Measurements from ENCODE around the gene WWTR1.

WWTR1 gene

GRCh38 chr3:149490260-149490971 lies 167.4 kb downstream of the WWTR1 start:
- DNase-seq, result no peak

GRCh38 chr3:149489060-149489690 lies 168.7 kb downstream of the WWTR1 start:
- no peak for DNase-seq

DNA sequence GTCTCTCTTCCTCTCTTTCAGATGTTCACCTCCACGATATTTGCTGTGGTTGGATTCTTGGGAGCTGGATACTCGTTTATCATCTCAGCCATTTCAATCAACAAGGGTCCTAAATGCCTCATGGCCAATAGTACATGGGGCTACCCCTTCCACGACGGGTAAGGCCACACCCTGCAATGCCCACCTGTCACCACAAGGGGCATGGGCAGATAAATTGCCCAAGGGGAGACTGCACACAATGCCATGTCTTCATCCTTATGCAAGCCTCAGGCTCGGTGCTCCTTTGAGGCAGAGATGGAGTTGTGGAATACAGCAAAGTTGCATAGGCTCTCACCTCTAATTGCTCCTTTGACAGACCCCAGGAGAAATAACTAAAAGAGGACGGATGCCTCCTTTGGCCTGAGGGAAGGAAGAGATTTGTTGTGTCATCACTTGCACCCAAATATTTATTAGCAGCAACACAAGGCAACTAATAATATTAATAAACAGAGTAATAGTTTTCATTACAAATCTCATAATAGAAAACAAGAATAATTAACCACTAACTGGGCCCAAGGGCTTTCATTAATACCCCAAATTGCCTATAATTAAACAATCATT lies 170.1 kb downstream of the WWTR1 start:
- DNase-seq, result no peak

DNA sequence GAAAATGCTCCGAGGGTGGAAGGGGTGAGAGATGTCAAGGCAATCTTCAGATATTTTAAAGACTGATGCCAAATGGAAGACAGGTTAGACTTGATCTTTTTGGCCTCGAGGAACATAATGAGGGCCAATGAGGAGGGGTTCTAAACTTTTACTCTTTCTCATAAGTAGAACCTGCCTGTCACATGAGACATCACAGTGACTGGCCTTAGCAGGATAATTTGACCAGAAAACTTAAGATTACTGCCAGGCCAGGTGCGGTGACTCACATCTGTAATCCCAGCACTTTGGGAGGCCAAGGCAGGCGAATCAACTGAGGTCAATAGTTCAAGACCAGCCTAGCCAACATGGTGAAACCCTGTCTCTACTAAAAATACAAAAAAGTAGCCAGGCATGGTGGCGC lies 171.1 kb downstream of the WWTR1 start:
- DNase-seq, result no peak

DNA sequence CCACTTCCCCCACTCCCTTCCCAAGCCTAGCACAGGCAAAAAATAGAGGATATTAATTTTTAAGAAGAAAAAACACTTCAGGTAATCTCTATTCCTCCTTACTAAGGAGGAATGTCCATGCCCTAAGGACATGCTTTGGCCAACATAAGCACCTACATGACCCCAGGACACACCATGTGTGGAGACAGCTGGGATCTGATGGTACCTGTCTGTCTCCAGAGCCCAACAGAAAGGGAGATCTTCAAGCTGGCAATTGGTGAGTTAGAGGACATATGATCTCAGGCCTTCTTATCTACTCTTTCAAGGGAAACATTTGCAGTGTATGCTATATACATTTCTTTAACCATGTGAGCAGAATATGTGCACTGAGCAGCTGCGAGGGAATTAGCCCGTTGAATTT lies 176.3 kb downstream of the WWTR1 start:
- DNase-seq, result no peak

GRCh38 chr3:149481056-149481455 lies 176.8 kb downstream of the WWTR1 start:
- no peak for DNase-seq

GRCh38 chr3:149480326-149481017 lies 177.4 kb downstream of the WWTR1 start:
- peak; percentile 42 for DNase-seq

DNA sequence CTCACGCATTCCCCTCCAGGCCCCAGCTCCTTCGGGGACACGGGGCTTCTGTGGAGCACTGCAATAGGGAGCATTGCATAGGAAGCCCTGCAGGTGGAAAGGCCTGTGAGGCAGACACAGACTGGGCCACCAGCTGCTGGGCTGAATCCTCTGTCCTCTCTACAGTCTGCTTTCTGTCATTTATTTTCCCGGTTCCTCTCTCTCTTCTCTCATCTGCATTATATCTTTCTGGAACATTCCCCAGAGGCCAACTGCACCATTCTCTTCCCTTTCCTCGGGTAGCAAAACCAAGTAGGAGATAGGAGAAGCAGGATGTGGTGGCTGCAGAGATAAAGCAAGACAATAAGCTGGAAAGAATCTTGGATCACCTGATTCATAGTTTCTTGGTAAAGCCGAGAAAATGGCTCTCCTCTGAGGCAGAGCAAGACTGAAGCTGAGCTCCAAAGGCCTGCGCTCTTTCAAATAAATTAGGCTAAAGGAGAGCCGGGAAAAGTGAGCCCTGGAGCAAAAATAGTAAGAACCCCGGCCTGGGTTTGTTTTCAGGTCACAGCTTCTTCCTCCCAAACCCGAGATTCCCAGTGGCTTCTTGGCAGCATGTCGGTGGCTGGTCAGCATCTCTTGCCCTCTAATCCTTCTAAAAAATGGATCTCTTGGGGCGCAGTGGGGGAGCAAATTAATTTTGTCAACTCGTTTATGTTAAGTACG lies 178.1 kb downstream of the WWTR1 start:
- DNase-seq, result no peak

DNA sequence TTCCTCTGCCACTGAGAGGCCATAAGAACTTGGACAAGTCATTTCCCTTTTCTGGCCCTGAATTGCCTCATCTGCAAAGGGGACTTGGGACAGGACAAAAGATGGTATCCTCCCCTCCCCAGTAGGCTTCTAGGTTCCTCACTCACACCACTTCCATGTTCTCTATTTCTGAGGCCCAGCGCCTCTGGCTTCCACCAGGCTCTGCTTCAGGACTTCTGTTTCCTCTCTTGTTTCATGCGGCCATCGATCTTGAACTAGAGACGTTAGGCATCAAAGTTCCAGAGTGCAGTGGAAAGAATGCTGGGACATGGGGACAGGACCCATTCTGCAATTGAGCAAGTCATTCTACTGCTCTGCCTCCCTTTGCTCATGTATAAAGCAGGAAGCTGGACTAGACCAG lies 181.6 kb downstream of the WWTR1 start:
- no peak for DNase-seq

GRCh38 chr3:149475451-149476060 lies 182.3 kb downstream of the WWTR1 start:
- DNase-seq, result no peak

- DNase-seq, result no peak
These were observed 183.5 kb downstream of the WWTR1 start, which contains the start of gene TM4SF4 for GRCh38 chr3:149474250-149474817. Gene TM4SF4, plus strand, starts transcription at chr3:149474697. Its CDS starts 181 bp downstream, at chr3:149474878.

GRCh38 chr3:149473357-149474249 lies 184.2 kb downstream of the WWTR1 start:
- no peak for DNase-seq

DNA sequence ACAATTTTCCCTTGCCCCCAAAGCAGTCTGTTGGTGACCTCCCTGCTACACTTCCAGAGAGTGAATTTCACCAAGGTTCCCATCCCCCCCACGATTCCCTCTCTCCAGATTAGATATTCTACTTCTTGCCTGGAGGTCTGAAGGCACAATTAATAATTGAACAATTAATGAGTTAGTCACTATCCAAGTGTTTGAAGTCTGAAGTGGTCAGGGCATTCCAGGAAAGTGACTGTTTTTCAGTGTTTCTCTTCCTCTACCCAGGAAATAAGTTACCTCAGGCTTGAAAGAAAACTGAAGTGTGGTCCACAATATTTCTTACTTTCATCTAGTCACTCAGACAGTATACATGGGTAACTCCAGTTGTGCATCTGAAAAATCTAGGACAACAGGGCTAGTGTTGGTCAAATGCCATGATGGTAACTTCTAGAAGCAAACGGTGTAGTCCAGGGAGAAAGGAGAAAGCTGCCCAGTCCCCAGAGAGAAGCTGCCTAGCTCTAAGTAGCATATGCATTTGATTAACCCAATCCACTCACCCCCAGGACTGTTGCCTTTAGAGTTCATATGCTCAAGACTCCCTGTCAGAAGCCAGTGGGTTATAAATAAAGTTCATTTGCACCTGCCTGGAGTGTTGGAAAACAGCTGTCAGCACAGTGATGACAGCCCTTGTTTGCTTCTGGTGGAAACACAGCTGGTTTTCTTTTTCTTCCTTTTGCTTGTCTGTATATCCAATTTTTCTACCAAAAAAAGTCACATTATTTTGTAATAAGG lies 185.6 kb downstream of the WWTR1 start:
- no peak for DNase-seq

DNA sequence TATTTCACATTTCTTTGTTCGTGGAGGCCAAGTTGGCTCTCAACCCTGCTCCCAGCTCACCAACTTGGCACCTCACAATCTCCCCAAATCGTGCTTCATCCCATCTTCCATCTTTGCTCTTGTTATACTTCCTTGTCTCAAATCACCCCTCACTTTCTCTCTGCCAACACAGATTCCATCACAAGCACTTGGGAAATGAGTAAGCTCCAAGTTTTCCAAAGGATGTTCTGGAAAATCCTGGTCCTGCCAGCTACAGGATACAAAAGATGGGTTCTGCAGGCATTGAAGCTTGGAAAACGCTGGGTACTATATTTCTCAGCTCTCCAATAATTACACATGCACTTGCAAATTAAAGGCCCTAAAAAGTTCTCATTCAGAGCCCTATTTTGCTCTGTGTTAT lies 187.4 kb downstream of the WWTR1 start:
- DNase-seq, result no peak

GRCh38 chr3:149468504-149469212 lies 189.2 kb downstream of the WWTR1 start:
- no peak for DNase-seq

Data from CD4-positive, alpha-beta T cell treated with Interleukin-17A for 1 hour (primary cell).